GM23248 (cell line): ENCODE results near the gene CERKL. TPM values are rescaled to one million over a fixed set of nuclear protein-coding genes. Genes with fewer than 3 reads are reported as not detected.

Source experiments
- DNase-seq: peaks from one replicate; pipeline ENCODE4 v3.0.0-alpha.2; 2015
- H2AFZ ChIP-seq: fragments of 200-600 bp; sonication (generic); 2 replicates; pipeline ENCODE4 v1.6.1; 2016; ENCODE audit warnings: antibody characterized with exemption
- H3F3A ChIP-seq: fragments of 200-600 bp; sonication (generic); 2 replicates; pipeline ENCODE4 v1.6.1; 2016; ENCODE audit warnings: mild to moderate bottlenecking, antibody characterized with exemption, mixed run types; ENCODE audit not compliant: insufficient read depth
- H3K27ac ChIP-seq: fragments of 200-600 bp; sonication (generic); 2 replicates; pipeline ENCODE4 v1.5.1; 2016; ENCODE audit warnings: mild to moderate bottlenecking
- H3K27me3 ChIP-seq: fragments of 200-600 bp; sonication (generic); replicated peaks from 2 replicates; pipeline ENCODE4 v1.6.1; 2016; ENCODE audit warnings: mild to moderate bottlenecking; ENCODE audit not compliant: insufficient read depth
- H3K36me3 ChIP-seq: fragments of 200-600 bp; sonication (generic); 2 replicates; pipeline ENCODE4 v1.6.1; 2016; ENCODE audit warnings: low read depth, mild to moderate bottlenecking
- H3K4me1 ChIP-seq: fragments of 200-600 bp; sonication (generic); 2 replicates; pipeline ENCODE4 v1.6.1; 2016; ENCODE audit warnings: mild to moderate bottlenecking; ENCODE audit not compliant: insufficient read depth
- H3K4me2 ChIP-seq: fragments of 200-600 bp; sonication (generic); one replicate; pipeline ENCODE4 v1.6.1; 2016; ENCODE audit warnings: mild to moderate bottlenecking; ENCODE audit not compliant: unreplicated experiment
- H3K4me3 ChIP-seq: fragments of 200-600 bp; sonication (generic); 2 replicates; pipeline ENCODE4 v1.5.1; 2016; ENCODE audit warnings: mild to moderate bottlenecking
- H3K79me2 ChIP-seq: fragments of 200-600 bp; sonication (generic); 2 replicates; pipeline ENCODE4 v1.6.1; 2016; ENCODE audit warnings: mild to moderate bottlenecking; ENCODE audit not compliant: insufficient read depth
- H3K9ac ChIP-seq: fragments of 200-600 bp; sonication (generic); 2 replicates; pipeline ENCODE4 v1.6.1; 2016; ENCODE audit warnings: mild to moderate bottlenecking
- H3K9me2 ChIP-seq: fragments of 200-600 bp; sonication (generic); 2 replicates; pipeline ENCODE4 v1.6.1; 2016; ENCODE audit warnings: mixed run types, mild to moderate bottlenecking, moderate library complexity; ENCODE audit not compliant: insufficient read depth
- H3K9me3 ChIP-seq: fragments of 200-600 bp; sonication (generic); one replicate; pipeline ENCODE4 v1.6.1; 2017; ENCODE audit warnings: low read depth
- H4K20me1 ChIP-seq: fragments of 200-600 bp; sonication (generic); 2 replicates; pipeline ENCODE4 v1.6.0; 2016; ENCODE audit not compliant: insufficient read depth
- EZH2 ChIP-seq: fragments of 200-600 bp; sonication (generic); IDR thresholded peaks from 2 replicates; pipeline ENCODE4 v1.6.1; 2018; ENCODE audit warnings: antibody characterized with exemption, mild to moderate bottlenecking; ENCODE audit not compliant: insufficient read depth, poor library complexity, severe bottlenecking
- EZH2phosphoT487 ChIP-seq: fragments of 200-600 bp; sonication (generic); IDR thresholded peaks from 2 replicates; pipeline ENCODE4 v1.6.1; 2018; ENCODE audit warnings: antibody characterized with exemption, moderate library complexity, mild to moderate bottlenecking, low read depth; ENCODE audit not compliant: insufficient read depth
- WGBS, 2 experiments: methylation state at CpG; one replicate each; pipeline ENCODE4 v1.1.6; 2015 to 2017; ENCODE audit warnings: low lambda C conversion rate in 2 of 2, low coverage in 1 of 2; ENCODE audit errors: missing lambda C conversion rate in 2 of 2; 5-methylcytosine and 5-hydroxymethylcytosine counted together
- in situ Hi-C: fragments of 300-500 bp; cut with MboI; formaldehyde crosslinking; loops from 2 replicates; pipeline ENCODE4 v1.15.0; 2020
- polyA plus RNA-seq: library from polyadenylated mRNA; unstranded; fragments of >200 nt; fragmentation: Nextera tagmentation; extraction: Ambion mirVana; gene quantifications from 2 replicates; pipeline ENCODE4 v1.2.1, GENCODE V29; 2016
- total RNA-seq: library from RNA; depleted of rRNA; stranded (reverse); fragments of >200 nt; shearing (Covaris generic); gene quantifications from 2 replicates; pipeline ENCODE4 v1.2.3, GENCODE V29; 2014

CERKL gene
- total and polyA plus RNA-seq, 2 experiments from 2014 or later = 5.2 TPM; not detected in 1

GRCh38 chr2:181660181-181660580 lies 3.3 kb upstream of the CERKL start:
- H3K27ac ChIP-seq = no peak overlapping the region
- H3K79me2 ChIP-seq = no peaks in the 10 kb centered on the region
- TF ChIP-seq EZH2 (no peak), EZH2phosphoT487 (no peak)
- H3K36me3 ChIP-seq = no peaks in the 10 kb centered on the region
- in situ Hi-C loops = no loop called here
- no peak overlapping the region for H2AFZ ChIP-seq
- no peaks in the 10 kb centered on the region for H3K9me2 ChIP-seq
- no peaks in the 10 kb centered on the region for H3K9me3 ChIP-seq
- 37 to 52% methylated on average over 3 of the region's 3 CpGs for WGBS, 2 experiments
- H3F3A ChIP-seq = no peaks in the 10 kb centered on the region
- DNase-seq = no peak
- peaks cover 36% of the 10 kb centered on the region; the same call in 1 of the 2 replicates for H3K27me3 ChIP-seq
- H3K9ac ChIP-seq = no peak overlapping the region
- H4K20me1 ChIP-seq = no peaks in the 10 kb centered on the region
- H3K4me2 ChIP-seq = no peak overlapping the region
- no peaks in the 10 kb centered on the region for H3K4me1 ChIP-seq
- no peak overlapping the region for H3K4me3 ChIP-seq

GRCh38 chr2:181658444-181658843 lies 1.5 kb upstream of the CERKL start:
- in situ Hi-C loops = no loop called here

DNA sequence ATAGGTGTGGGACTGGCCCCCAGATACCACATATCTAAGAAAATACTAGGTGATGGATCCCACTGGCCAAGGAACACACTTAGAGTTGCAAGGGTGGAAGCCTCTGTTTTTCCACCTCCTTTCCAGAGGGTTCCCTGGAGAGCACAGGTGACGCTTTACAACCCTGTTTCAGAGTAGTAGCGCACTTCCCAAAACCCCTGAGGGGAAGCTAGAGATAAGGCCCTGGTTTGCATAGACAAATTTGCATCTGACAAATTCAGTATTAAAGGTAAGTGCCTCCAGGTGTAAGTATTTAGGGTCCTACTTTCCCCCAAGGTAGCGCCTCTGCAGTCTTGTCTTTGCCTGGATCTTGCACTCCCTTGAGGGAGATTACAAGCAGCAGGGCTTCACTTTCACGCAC lies 474 bp upstream of the CERKL start:
- H3F3A ChIP-seq = no peaks in the 10 kb centered on the region
- no peaks in the 10 kb centered on the region for H4K20me1 ChIP-seq
- DNase-seq = no peak
- no peak for TF ChIP-seq EZH2phosphoT487
- TF ChIP-seq EZH2 = no peak
- H3K4me1 ChIP-seq = no peaks in the 10 kb centered on the region
- no peak overlapping the region for H3K27ac ChIP-seq
- in situ Hi-C loops = no loop called here
- peak overlapping the region; percentile 83 for H2AFZ ChIP-seq
- no peak overlapping the region for H3K9ac ChIP-seq
- no peaks in the 10 kb centered on the region for H3K9me2 ChIP-seq
- H3K79me2 ChIP-seq = no peaks in the 10 kb centered on the region
- peak overlapping the region; percentile 69 for H3K4me3 ChIP-seq
- no peaks in the 10 kb centered on the region for H3K9me3 ChIP-seq
- H3K36me3 ChIP-seq = no peaks in the 10 kb centered on the region
- H3K27me3 ChIP-seq = peaks cover 48% of the 10 kb centered on the region; the same call in 1 of the 2 replicates
- 90 to 97% methylated on average over 4 of the region's 4 CpGs for WGBS, 2 experiments
- H3K4me2 ChIP-seq = peak overlapping the region; percentile 68

More at GRCh38 chr2:181658444-181658843, 1.5 kb upstream of the CERKL start:
- Histone ChIP-seq H3K4me1 (no peaks in the 10 kb centered on the region), H3K9me3 (no peaks in the 10 kb centered on the region), H3K4me3 (no peak overlapping the region), H3K79me2 (no peaks in the 10 kb centered on the region), H3K9ac (no peak overlapping the region), H3K27ac (no peak overlapping the region), H3K9me2 (no peaks in the 10 kb centered on the region), H4K20me1 (no peaks in the 10 kb centered on the region), H3K27me3 (peaks cover 46% of the 10 kb centered on the region; the same call in 1 of the 2 replicates), H2AFZ (no peak overlapping the region), H3F3A (no peaks in the 10 kb centered on the region), H3K36me3 (no peaks in the 10 kb centered on the region), H3K4me2 (no peak overlapping the region)
- no peak for TF ChIP-seq EZH2phosphoT487
- DNase-seq = no peak
- WGBS, 2 experiments = 51 to 57% methylated on average over 4 of the region's 4 CpGs

- no peaks in the 10 kb centered on the region for H3K36me3 ChIP-seq
- H4K20me1 ChIP-seq = no peaks in the 10 kb centered on the region
- no peak overlapping the region for H3K4me2 ChIP-seq
- DNase-seq = no peak
- TF ChIP-seq EZH2phosphoT487 = no peak
- TF ChIP-seq EZH2 = no peak
- peaks cover 45% of the 10 kb centered on the region for H3K27me3 ChIP-seq
- H3K4me1 ChIP-seq = no peaks in the 10 kb centered on the region
- H3F3A ChIP-seq = no peaks in the 10 kb centered on the region
- H3K79me2 ChIP-seq = no peaks in the 10 kb centered on the region
- H3K27ac ChIP-seq = no peak overlapping the region
- WGBS, 2 experiments = 75 to 76% methylated on average over 7 of the region's 7 CpGs
- H3K9me3 ChIP-seq = no peaks in the 10 kb centered on the region
- no peak overlapping the region for H3K9ac ChIP-seq
- in situ Hi-C loops = no loop called here
- H3K9me2 ChIP-seq = no peaks in the 10 kb centered on the region
- no peak overlapping the region for H2AFZ ChIP-seq
- no peak overlapping the region for H3K4me3 ChIP-seq
These were observed 1.4 kb downstream of the CERKL start for GRCh38 chr2:181655519-181655918.

DNA sequence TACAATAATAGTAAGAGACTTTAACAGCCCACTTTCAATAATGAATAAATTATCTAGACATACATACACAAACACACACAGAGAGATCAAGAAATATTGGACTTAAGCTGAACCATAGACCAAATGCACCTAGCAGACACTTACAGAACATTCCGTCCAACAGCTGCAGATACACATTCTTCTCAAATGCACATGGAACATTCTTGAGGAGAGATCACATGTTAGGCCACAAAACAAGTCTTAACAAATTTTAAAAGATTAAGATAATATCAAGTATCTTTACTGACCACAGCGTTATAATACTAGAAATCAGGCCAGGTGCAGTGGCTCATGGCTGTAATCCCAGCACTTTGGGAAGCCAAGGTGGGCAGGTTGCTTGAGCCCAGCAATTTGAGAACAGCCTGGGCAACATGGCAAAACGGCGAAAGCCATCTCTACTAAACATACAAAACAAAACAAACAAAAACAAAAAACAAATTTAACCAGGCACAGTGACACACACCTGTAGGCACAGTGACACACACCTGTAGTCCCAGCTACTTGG lies 7.4 kb downstream of the CERKL start:
- no peak overlapping the region for H3K4me2 ChIP-seq
- no peaks in the 10 kb centered on the region for H3K9me2 ChIP-seq
- H2AFZ ChIP-seq = no peak overlapping the region
- no peak for DNase-seq
- TF ChIP-seq EZH2phosphoT487 = no peak
- no peak for TF ChIP-seq EZH2
- no peaks in the 10 kb centered on the region for H3K36me3 ChIP-seq
- H3K27me3 ChIP-seq = peaks cover 36% of the 10 kb centered on the region
- H3F3A ChIP-seq = no peaks in the 10 kb centered on the region
- H3K79me2 ChIP-seq = no peaks in the 10 kb centered on the region
- no peak overlapping the region for H3K4me3 ChIP-seq
- in situ Hi-C loops = no loop called here
- 64 to 66% methylated on average over 4 of the region's 4 CpGs for WGBS, 2 experiments
- H3K4me1 ChIP-seq = no peaks in the 10 kb centered on the region
- no peaks in the 10 kb centered on the region for H3K9me3 ChIP-seq
- H4K20me1 ChIP-seq = no peaks in the 10 kb centered on the region
- no peak overlapping the region for H3K9ac ChIP-seq
- H3K27ac ChIP-seq = no peak overlapping the region
